K562 (cell line): ENCODE measurements around the gene MED15. TPM values are rescaled to one million over a fixed set of nuclear protein-coding genes. Genes with fewer than 3 reads are reported as not detected.

Source experiments
- BRD4 ChIP-seq: fragments of 200-600 bp; sonication (generic); IDR thresholded peaks from 2 replicates; pipeline ENCODE4 v1.6.1; 2017; ENCODE audit warnings: inconsistent platforms
- CBFA2T2 ChIP-seq: fragments of 450-650 bp; conservative IDR thresholded peaks from 2 replicates; pipeline ENCODE4 v1.6.1; 2017; ENCODE audit warnings: mild to moderate bottlenecking
- CXXC5 ChIP-seq: fragments of 250-450 bp; sonication (Bioruptor Pico); IDR thresholded peaks from 2 replicates; pipeline ENCODE4 v1.8.0; 2022; ENCODE audit warnings: inconsistent platforms, mild to moderate bottlenecking, moderate library complexity
- FOXK2 ChIP-seq, 2 experiments: fragments of 450-650 bp; IDR thresholded peaks in 1 of 2; conservative IDR thresholded peaks in 1 of 2; 2 replicates each; pipeline ENCODE4 v1.6.1; 2016; ENCODE audit warnings: low read depth in 2 of 2, mild to moderate bottlenecking in 1 of 2
- FOXO4 ChIP-seq: fragments of 450-650 bp; formaldehyde crosslinking; IDR thresholded peaks from 2 replicates; pipeline ENCODE4 v1.4.0; 2020; ENCODE audit warnings: mild to moderate bottlenecking, moderate library complexity
- HOMEZ ChIP-seq: fragments of 250-450 bp; sonication (Bioruptor Pico); IDR thresholded peaks from 2 replicates; pipeline ENCODE4 v1.4.0; 2020; ENCODE audit warnings: mild to moderate bottlenecking, moderate library complexity
- MTF1 ChIP-seq: fragments of 250-450 bp; sonication (Bioruptor Pico); IDR thresholded peaks from 2 replicates; pipeline ENCODE4 v1.9.0; 2021; ENCODE audit warnings: moderate library complexity, mild to moderate bottlenecking, inconsistent platforms, borderline replicate concordance
- NBN ChIP-seq: fragments of 450-650 bp; IDR thresholded peaks from 2 replicates; pipeline ENCODE4 v1.6.1; 2016; ENCODE audit warnings: low read depth, mild to moderate bottlenecking
- NONO ChIP-seq, 2 experiments: fragments of 200-400 bp in 1 of 2; fragments of 450-650 bp in 1 of 2; formaldehyde crosslinking in 1 of 2; IDR thresholded peaks; 2 replicates each; pipeline ENCODE4 v1.6.1; 2017; ENCODE audit warnings: low read depth in 2 of 2, mild to moderate bottlenecking in 2 of 2, moderate library complexity in 2 of 2, low read length in 1 of 2
- RBM39 ChIP-seq: fragments of 200-400 bp; formaldehyde crosslinking; optimal IDR thresholded peaks from 2 replicates; pipeline ENCODE3; 2018; ENCODE audit warnings: low read depth, low read length
- RREB1 ChIP-seq: fragments of 250-450 bp; sonication (Bioruptor Pico); IDR thresholded peaks from 2 replicates; pipeline ENCODE4 v1.4.0; 2020
- SIRT6 ChIP-seq: IDR thresholded peaks from one replicate; pipeline ENCODE4 v1.6.1; 2012; ENCODE audit warnings: low read depth, mild to moderate bottlenecking, control low read depth, inconsistent platforms, low read length, moderate library complexity
- SMARCA5 ChIP-seq: fragments of 450-650 bp; IDR thresholded peaks from 2 replicates; pipeline ENCODE4 v1.6.1; 2016
- SREBF1 ChIP-seq: fragments of 150-350 bp; IDR thresholded peaks from 2 replicates; pipeline ENCODE4 v1.6.1; 2014; ENCODE audit warnings: antibody characterized with exemption, low read depth, low read length, borderline replicate concordance
- TCF15 ChIP-seq: fragments of 250-450 bp; sonication (Bioruptor Pico); IDR thresholded peaks from 2 replicates; pipeline ENCODE4 v1.8.0; 2022; ENCODE audit warnings: moderate library complexity, mild to moderate bottlenecking, inconsistent platforms
- WHSC1 ChIP-seq: IDR thresholded peaks from one replicate; pipeline ENCODE4 v1.6.1; 2012; ENCODE audit warnings: low read length, control low read depth, inconsistent platforms
- ZNF232 ChIP-seq: sonication (generic); formaldehyde crosslinking; IDR thresholded peaks from 2 replicates; pipeline ENCODE4 v1.8.0; 2022; ENCODE audit warnings: mild to moderate bottlenecking, missing genetic modification reagents
- ZNF239 ChIP-seq: fragments of 250-450 bp; sonication (Bioruptor Pico); IDR thresholded peaks from 2 replicates; pipeline ENCODE4 v1.4.0; 2020; ENCODE audit warnings: mild to moderate bottlenecking
- ZNF280B ChIP-seq: fragments of 250-450 bp; sonication (Bioruptor Pico); IDR thresholded peaks from 2 replicates; pipeline ENCODE4 v1.5.1; 2021; ENCODE audit warnings: mild to moderate bottlenecking
- ZNF431 ChIP-seq: sonication (generic); formaldehyde crosslinking; IDR thresholded peaks from 2 replicates; pipeline ENCODE4 v1.8.0; 2022; ENCODE audit warnings: mild to moderate bottlenecking, missing genetic modification reagents
- polyA plus RNA-seq, 8 experiments: library from polyadenylated mRNA; depleted of rRNA in 4 of 8; stranded (reverse) in 5 of 8; unstranded in 3 of 8; fragments of >200 nt; fragmentation: Nextera tagmentation in 2 of 8; fragmentation: Illumina TruSeq in 1 of 8; extraction: Ambion mirVana in 2 of 8; extraction: Trizol in 1 of 8; gene quantifications; 2 replicates each; pipeline versions ENCODE4 v1.2.1 to v1.2.3, GENCODE V29; 2011 to 2014; ENCODE audit warnings: inconsistent platforms in 1 of 8, missing spikeins in 1 of 8
- total RNA-seq, 7 experiments: library from RNA; depleted of rRNA in 6 of 7; stranded (reverse); fragments of >200 nt in 6 of 7; fragmentation: Illumina TruSeq in 2 of 7; extraction: Trizol in 2 of 7; gene quantifications; 2 replicates each; pipeline versions ENCODE4 v1.2.1 to v1.2.3, GENCODE V29; 2011 to 2021; ENCODE audit warnings: low replicate concordance in 1 of 7

The MED15 gene
- total and polyA plus RNA-seq, 9 of the 15 experiments (the other 6 are each of a cell fraction or from before 2014, with no cell fraction given), result 4.0 to 271 (median 60.1) TPM

- no peak for TF ChIP-seq RREB1 (CRISPR knock-in tag)
- TF ChIP-seq ZNF280B, result no peak
- no peak for TF ChIP-seq SREBF1
- TF ChIP-seq ZNF232 (CRISPR knock-in tag), result no peak
- no peak for TF ChIP-seq SMARCA5
- TF ChIP-seq MTF1 (CRISPR knock-in tag), result 0 out of 2 replicates have a peak, but pooled peaks have one; percentile 3
- TF ChIP-seq RBM39, result no peak
- TF ChIP-seq SIRT6, result no peak
- TF ChIP-seq ZNF431, result no peak
- no peak for TF ChIP-seq HOMEZ
- TF ChIP-seq FOXO4 (CRISPR knock-in tag), result no peak
- peak; percentile 64 for TF ChIP-seq WHSC1
- no peak for TF ChIP-seq BRD4
- no peak for TF ChIP-seq NONO (IDR thresholded peaks at IDR 0.05; ENCODE audit: low read depth in 2 of 2, low read length in 1 of 2)
- TF ChIP-seq CBFA2T2, result no peak
- TF ChIP-seq FOXK2 (conservative IDR thresholded peaks at IDR 0.05 in 1 of 2, IDR thresholded peaks at IDR 0.05 in 1 of 2; ENCODE audit: low read depth in 2 of 2), result no peak
- no peak for TF ChIP-seq CXXC5
- no peak for TF ChIP-seq NBN
- TF ChIP-seq TCF15 (CRISPR knock-in tag), result no peak
- TF ChIP-seq ZNF239 (CRISPR knock-in tag), result no peak
Measured at GRCh38 chr22:20578192-20578591, 70.8 kb downstream of the MED15 start (continued).
